Measurements from ENCODE around the gene ZNF536.

DNA sequence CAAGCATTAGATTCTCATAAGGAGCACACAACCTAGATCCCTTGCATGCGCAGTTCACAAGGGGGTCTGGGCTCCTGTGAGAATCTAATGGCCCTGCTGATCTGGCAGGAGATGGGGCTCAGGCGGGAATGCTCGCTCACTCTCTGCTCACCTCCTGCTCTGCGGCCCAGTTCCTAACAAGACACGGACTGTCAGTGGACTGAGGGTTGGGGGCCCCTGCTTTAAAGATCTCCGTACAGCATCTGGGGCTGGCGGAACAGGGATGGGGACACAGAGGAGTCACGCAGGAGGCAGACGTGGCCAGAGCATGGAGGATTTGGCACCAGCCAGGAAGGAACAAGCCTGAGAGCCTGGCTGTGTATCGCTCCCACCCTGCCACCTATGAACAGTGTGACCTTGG lies 37.3 kb upstream of the ZNF536 start:
- TF ChIP-seq, protein P1, sequence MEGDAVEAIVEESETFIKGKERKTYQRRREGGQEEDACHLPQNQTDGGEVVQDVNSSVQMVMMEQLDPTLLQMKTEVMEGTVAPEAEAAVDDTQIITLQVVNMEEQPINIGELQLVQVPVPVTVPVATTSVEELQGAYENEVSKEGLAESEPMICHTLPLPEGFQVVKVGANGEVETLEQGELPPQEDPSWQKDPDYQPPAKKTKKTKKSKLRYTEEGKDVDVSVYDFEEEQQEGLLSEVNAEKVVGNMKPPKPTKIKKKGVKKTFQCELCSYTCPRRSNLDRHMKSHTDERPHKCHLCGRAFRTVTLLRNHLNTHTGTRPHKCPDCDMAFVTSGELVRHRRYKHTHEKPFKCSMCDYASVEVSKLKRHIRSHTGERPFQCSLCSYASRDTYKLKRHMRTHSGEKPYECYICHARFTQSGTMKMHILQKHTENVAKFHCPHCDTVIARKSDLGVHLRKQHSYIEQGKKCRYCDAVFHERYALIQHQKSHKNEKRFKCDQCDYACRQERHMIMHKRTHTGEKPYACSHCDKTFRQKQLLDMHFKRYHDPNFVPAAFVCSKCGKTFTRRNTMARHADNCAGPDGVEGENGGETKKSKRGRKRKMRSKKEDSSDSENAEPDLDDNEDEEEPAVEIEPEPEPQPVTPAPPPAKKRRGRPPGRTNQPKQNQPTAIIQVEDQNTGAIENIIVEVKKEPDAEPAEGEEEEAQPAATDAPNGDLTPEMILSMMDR (IDR thresholded peaks at IDR 0.05; ENCODE audit: insufficient read depth, low read depth, low read length) = no peak
- no peak for TF ChIP-seq EZH2 (IDR thresholded peaks at IDR 0.05; ENCODE audit: insufficient read depth, low read length)

Data from astrocyte (in vitro differentiated cells and primary cell).